ENCODE measurements around the gene ODF2. TPM values are rescaled to one million over a fixed set of nuclear protein-coding genes. Genes with fewer than 3 reads are reported as not detected.

The ODF2 gene
- total and polyA plus RNA-seq, 2 of the 13 experiments (the other 11 are each of a cell fraction or from before 2014, with no cell fraction given): 9.8 to 31.3 TPM

GRCh38 chr9:128504485-128505413 is 48.9 kb downstream of the ODF2 start, which contains the start of gene GLE1 (continued):
- TF ChIP-seq ZNF550 (CRISPR knock-in tag; IDR thresholded peaks at IDR 0.05; ENCODE audit: borderline replicate concordance): no peak
- TF ChIP-seq, protein P1, sequence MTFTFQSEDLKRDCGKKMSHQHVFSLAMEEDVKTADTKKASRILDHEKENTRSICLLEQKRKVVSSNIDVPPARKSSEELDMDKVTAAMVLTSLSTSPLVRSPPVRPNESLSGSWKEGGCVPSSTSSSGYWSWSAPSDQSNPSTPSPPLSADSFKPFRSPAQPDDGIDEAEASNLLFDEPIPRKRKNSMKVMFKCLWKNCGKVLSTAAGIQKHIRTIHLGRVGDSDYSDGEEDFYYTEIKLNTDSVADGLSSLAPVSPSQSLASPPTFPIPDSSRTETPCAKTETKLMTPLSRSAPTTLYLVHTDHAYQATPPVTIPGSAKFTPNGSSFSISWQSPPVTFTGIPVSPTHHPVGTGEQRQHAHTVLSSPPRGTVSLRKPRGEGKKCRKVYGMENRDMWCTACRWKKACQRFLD (CRISPR knock-in tag; IDR thresholded peaks at IDR 0.05; ENCODE audit: borderline replicate concordance): peak; percentile 88; the same call in 1 of the 2 replicates
- TF ChIP-seq THAP8 (CRISPR knock-in tag; IDR thresholded peaks at IDR 0.05; ENCODE audit: borderline replicate concordance): no peak
- TF ChIP-seq CSRNP1 (CRISPR knock-in tag; IDR thresholded peaks at IDR 0.05): no peak; the same call in 1 of the 2 replicates
- TF ChIP-seq KLF15 (CRISPR knock-in tag; IDR thresholded peaks at IDR 0.05; ENCODE audit: borderline replicate concordance): 0 out of 2 replicates have a peak, but pooled peaks have one; percentile 77
- peak; percentile 53; the same call in 1 of the 2 replicates for TF ChIP-seq ZNF441 (CRISPR knock-in tag; IDR thresholded peaks at IDR 0.05; ENCODE audit: borderline replicate concordance)
- peak; percentile 44; the same call in 1 of the 2 replicates for TF ChIP-seq ZNF772 (CRISPR knock-in tag; IDR thresholded peaks at IDR 0.05)
- peak; percentile 56; the same call in 1 of the 2 replicates for TF ChIP-seq MAF1 (CRISPR knock-in tag; IDR thresholded peaks at IDR 0.05; ENCODE audit: borderline replicate concordance)
- TF ChIP-seq, protein P2, sequence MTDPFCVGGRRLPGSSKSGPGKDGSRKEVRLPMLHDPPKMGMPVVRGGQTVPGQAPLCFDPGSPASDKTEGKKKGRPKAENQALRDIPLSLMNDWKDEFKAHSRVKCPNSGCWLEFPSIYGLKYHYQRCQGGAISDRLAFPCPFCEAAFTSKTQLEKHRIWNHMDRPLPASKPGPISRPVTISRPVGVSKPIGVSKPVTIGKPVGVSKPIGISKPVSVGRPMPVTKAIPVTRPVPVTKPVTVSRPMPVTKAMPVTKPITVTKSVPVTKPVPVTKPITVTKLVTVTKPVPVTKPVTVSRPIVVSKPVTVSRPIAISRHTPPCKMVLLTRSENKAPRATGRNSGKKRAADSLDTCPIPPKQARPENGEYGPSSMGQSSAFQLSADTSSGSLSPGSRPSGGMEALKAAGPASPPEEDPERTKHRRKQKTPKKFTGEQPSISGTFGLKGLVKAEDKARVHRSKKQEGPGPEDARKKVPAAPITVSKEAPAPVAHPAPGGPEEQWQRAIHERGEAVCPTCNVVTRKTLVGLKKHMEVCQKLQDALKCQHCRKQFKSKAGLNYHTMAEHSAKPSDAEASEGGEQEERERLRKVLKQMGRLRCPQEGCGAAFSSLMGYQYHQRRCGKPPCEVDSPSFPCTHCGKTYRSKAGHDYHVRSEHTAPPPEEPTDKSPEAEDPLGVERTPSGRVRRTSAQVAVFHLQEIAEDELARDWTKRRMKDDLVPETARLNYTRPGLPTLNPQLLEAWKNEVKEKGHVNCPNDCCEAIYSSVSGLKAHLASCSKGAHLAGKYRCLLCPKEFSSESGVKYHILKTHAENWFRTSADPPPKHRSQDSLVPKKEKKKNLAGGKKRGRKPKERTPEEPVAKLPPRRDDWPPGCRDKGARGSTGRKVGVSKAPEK (CRISPR knock-in tag; IDR thresholded peaks at IDR 0.05; ENCODE audit: borderline replicate concordance): no peak
- TF ChIP-seq ZXDC (CRISPR knock-in tag; IDR thresholded peaks at IDR 0.05): no peak
- no peak for TF ChIP-seq ZSCAN25 (CRISPR knock-in tag; IDR thresholded peaks at IDR 0.05)
- TF ChIP-seq, protein P3, sequence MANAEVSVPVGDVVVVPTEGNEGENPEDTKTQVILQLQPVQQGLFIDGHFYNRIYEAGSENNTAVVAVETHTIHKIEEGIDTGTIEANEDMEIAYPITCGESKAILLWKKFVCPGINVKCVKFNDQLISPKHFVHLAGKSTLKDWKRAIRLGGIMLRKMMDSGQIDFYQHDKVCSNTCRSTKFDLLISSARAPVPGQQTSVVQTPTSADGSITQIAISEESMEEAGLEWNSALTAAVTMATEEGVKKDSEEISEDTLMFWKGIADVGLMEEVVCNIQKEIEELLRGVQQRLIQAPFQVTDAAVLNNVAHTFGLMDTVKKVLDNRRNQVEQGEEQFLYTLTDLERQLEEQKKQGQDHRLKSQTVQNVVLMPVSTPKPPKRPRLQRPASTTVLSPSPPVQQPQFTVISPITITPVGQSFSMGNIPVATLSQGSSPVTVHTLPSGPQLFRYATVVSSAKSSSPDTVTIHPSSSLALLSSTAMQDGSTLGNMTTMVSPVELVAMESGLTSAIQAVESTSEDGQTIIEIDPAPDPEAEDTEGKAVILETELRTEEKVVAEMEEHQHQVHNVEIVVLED (CRISPR knock-in tag; IDR thresholded peaks at IDR 0.05; ENCODE audit: borderline replicate concordance): peak; percentile 92
- TF ChIP-seq NFYB (CRISPR knock-in tag; IDR thresholded peaks at IDR 0.05): peak; percentile 60; the same call in 1 of the 2 replicates
- TF ChIP-seq JARID2 (CRISPR knock-in tag; IDR thresholded peaks at IDR 0.05; ENCODE audit: insufficient replicate concordance): no peak
- peak; percentile 90 for TF ChIP-seq RBFOX2 (IDR thresholded peaks at IDR 0.05; ENCODE audit: low read depth, low read length)

All from HepG2 (cell line).